Subcutaneous adipose tissue (tissue), 4 donors: ENCODE data around the gene PIP5K1C. TPM values are rescaled to one million over a fixed set of nuclear protein-coding genes. Genes with fewer than 3 reads are reported as not detected.

Experiments
- total RNA-seq, 4 donors: library from RNA; depleted of rRNA; stranded (reverse); fragments of >200 nt; gene quantifications; one replicate each; pipeline ENCODE4 v1.1.0, GENCODE V29; 2016
- TF ChIP-seq, protein P1 (sequence below): fragments of 450-650 bp; IDR thresholded peaks from one replicate; pipeline ENCODE4 v1.5.1; 2016; ENCODE audit warnings: low read depth, mild to moderate bottlenecking, control low read depth, antibody characterized with exemption, moderate library complexity

PIP5K1C gene
- total RNA-seq, 4 donors from 2014 or later, result 10.1 to 25.4 (median 13.7) TPM

DNA sequence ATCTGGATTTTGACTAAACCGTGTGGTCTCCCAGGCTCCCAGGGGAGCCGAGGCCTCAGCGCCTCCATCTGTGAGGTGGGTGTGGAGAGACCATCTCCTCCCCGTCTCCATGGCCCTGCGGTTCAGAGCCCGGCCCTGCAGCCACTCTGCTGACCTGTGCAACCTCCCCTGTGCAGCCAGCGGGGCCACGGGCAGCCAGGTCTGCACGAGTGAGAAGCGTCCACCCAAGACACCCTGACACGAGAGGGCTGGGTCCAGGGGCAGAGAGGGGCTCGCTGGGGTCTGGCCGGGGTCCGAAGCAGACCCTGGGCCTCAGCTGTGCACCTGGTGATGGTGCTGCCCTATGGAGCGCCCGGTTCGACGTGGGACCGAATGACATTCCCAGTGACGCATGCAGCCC lies 63.3 kb downstream of the PIP5K1C start:
- TF ChIP-seq, protein P1, sequence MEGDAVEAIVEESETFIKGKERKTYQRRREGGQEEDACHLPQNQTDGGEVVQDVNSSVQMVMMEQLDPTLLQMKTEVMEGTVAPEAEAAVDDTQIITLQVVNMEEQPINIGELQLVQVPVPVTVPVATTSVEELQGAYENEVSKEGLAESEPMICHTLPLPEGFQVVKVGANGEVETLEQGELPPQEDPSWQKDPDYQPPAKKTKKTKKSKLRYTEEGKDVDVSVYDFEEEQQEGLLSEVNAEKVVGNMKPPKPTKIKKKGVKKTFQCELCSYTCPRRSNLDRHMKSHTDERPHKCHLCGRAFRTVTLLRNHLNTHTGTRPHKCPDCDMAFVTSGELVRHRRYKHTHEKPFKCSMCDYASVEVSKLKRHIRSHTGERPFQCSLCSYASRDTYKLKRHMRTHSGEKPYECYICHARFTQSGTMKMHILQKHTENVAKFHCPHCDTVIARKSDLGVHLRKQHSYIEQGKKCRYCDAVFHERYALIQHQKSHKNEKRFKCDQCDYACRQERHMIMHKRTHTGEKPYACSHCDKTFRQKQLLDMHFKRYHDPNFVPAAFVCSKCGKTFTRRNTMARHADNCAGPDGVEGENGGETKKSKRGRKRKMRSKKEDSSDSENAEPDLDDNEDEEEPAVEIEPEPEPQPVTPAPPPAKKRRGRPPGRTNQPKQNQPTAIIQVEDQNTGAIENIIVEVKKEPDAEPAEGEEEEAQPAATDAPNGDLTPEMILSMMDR, result no peak

DNA sequence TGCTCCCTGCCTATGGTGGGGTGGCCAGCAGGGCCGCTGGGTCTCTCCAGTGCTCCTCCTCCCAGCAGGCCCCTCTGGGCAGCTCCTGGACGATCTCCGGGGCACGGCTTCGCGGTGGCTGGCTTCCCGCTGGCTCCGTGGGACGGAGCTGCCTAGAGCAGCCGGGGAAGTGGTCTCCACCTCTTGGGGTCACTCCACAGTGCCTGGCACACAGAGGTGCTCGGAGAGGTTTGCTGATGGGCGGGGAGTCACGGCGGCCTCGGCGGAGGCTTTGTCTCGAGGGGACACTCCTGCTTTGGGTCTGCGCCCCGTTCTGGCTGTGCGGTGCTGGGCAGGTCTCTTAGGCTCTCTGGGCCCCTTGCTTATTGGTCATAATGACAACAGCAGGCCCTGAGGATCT lies 63.8 kb downstream of the PIP5K1C start:
- TF ChIP-seq, protein P1, result no peak

DNA sequence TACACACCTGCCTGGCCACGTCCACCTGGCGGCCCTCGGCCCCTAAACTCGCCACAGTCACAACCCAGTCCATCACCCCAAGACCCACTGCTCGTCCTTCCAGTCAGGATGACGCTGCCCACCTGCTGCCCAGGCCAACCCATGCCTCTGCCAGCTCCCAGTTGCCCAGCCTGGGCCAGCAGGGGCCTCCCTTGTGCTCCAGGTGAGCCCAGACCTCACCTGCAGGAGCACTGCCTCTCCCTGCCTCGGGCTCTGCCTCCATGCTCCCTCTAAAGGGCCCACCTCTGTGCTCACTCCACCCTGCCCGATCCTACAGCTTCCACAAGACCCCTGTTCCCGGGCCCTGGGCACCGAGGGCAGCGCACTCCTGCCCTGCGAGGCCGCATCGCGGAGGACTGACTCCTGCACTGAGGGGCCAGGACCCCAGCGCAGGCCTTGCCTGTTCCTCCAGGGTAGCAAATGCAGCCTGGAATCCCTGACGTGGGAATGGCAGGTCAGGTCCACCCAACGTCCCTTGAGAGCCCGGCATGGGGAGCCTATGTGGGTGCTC lies 65.7 kb downstream of the PIP5K1C start:
- TF ChIP-seq, protein P1, result no peak

DNA sequence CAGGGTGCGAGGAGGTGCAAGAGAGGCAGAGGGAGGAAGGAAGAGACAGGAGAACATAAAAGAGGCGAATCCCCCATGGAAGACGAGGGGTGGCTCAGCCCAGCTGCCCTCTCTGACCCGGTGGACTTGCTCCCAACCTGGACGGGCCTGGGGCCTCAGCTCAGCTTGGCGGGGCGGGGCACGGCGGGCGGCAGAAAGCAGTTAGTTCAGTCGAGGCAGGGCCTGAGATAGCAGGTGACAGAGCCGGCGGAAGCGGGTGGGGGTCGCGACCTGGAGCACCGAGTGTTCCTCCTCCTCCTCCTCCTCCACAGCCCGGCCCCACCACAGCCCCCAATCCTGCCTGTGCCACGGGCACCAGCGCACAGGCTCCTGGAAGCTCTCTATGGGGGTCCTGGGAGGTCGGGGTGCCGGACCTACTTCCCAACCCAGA lies 66.7 kb downstream of the PIP5K1C start:
- TF ChIP-seq, protein P1, result no peak

DNA sequence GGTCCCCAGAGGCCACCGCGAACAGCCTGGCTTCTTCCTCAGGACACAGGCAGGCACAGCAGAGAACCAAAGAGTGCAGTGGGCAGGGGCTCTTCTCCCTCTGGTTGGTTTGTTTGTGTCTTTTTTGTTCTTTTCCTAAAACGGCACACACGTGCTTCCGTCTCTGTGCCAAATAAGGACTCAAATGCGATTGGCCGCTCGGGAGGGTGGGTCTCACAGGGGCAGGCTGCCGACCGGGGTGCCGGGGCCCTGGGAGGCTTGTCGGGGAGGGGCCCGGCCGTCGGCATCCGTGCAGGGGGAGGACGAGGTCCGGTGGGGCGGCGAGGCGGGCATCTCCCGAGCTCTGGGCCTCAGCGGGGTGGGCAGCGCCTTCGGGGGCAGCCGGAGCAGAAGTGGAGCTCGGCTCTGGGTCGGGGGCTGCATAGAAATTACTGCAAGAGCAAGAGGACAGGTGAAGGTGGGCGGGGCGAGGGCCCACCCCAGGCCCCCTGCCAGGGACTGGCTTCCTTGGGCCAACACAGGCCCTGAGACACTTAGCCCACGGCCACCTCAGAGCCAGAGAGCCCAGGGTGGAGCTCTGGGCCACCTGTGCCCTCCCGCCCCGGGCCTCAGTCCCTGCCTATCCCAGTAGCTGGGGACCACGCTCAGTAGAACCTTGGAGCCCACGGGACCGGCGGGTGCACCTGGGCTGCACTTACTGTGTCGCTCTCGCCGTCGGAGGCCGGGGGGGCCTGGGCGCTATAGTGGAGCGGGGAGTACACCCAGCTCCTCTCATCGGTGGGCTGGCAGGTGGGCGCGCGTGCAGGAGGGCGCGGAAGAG lies 67.3 kb downstream of the PIP5K1C start:
- TF ChIP-seq, protein P1, result no peak

DNA sequence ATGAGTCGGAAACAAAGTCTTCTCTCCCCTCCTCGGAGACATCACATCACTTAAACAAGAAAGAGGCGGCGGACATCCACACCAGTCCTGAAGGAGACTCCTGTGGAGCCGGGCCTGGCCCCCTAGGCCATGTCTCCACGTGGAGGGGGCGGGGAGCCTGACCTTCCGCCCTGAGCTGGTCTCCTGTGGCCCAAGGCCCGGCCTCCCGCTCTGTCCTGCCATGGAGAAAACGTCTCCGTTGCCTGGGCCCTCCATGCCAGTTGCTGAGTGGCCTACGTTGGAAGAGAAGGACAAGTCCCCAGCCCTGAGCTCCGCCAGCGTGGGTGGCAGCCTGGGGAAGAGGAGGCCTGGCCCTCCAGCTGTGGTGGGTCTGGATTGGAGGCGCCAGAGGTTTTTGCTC lies 68.2 kb downstream of the PIP5K1C start:
- TF ChIP-seq, protein P1, result no peak

DNA sequence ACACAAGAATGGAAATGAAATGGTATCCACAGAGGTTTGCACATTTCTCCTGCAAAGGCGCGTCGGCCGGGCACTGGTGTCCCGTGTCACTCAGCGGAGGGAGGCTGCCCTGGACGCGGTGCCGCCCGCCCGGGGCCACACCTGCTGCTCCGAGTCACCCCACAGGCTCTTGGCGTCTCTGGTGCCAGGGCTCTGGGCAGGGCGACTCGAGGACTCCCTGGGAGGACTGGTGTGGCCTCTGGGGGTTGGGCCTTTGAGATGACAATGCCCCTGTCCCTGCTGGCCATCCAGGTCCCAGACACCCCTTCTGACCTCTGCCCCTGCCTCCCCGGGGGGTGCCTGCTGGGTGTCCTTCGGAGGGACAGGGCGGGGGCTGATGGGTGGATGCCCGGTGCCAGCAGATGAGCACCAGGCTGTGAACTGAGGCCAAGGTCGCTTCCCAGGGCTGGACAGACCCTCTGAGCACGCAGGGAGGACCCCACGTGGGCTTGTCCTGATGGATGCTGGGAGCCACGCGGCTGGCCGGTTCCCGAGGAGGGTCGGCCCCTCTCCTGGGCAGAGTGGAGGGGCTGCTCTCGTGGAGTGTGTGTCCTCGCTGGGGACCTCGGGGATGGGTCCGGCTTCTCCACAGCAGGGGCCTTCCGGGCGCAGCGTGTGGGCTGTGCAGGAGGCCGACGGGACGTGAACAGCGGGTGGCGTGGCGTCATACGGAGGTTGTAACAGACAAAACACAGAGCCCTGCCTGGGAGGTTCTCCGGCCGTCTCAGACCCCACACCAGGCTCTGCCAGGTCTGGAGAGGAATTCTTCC lies 69.0 kb downstream of the PIP5K1C start:
- TF ChIP-seq, protein P1, result no peak
